Neural progenitor cell (in vitro differentiated cells): Measurements from ENCODE around the gene POP7. TPM values are rescaled to one million over a fixed set of nuclear protein-coding genes. Genes with fewer than 3 reads are reported as not detected.
"Not testable (repeated sequence)": the region's sequence is repeated elsewhere in the genome, so short reads cannot be mapped to it uniquely, and the experiment has no call there.

ENCODE experiments used
- DNase-seq: peaks from one replicate; pipeline ENCODE4 v3.0.0-alpha.2; 2016; ENCODE audit warnings: low spot score
- H2AFZ ChIP-seq: fragments of 200-600 bp; sonication (generic); replicated peaks from 2 replicates; pipeline ENCODE4 v1.6.1; 2016; ENCODE audit warnings: antibody characterized with exemption
- H3F3A ChIP-seq: fragments of 200-600 bp; sonication (generic); 2 replicates; pipeline ENCODE4 v1.6.1; 2016; ENCODE audit warnings: antibody characterized with exemption, low read depth
- H3K27ac ChIP-seq: fragments of 200-600 bp; sonication (generic); 2 replicates; pipeline ENCODE4 v1.5.1; 2016; ENCODE audit warnings: mild to moderate bottlenecking
- H3K27me3 ChIP-seq: fragments of 200-600 bp; sonication (generic); 2 replicates; pipeline ENCODE4 v1.6.1; 2016; ENCODE audit warnings: mild to moderate bottlenecking, moderate library complexity
- H3K36me3 ChIP-seq: fragments of 200-600 bp; sonication (generic); 2 replicates; pipeline ENCODE4 v1.5.1; 2016
- H3K4me1 ChIP-seq: fragments of 200-600 bp; sonication (generic); 2 replicates; pipeline ENCODE4 v1.6.1; 2016; ENCODE audit warnings: mixed run types
- H3K4me2 ChIP-seq: fragments of 200-600 bp; sonication (generic); 2 replicates; pipeline ENCODE4 v1.6.1; 2016
- H3K4me3 ChIP-seq: fragments of 200-600 bp; sonication (generic); 2 replicates; pipeline ENCODE4 v1.5.1; 2016
- H3K79me2 ChIP-seq: fragments of 200-600 bp; sonication (generic); 2 replicates; pipeline ENCODE4 v1.6.1; 2016; ENCODE audit warnings: low read depth
- H3K9ac ChIP-seq: fragments of 200-600 bp; sonication (generic); 2 replicates; pipeline ENCODE4 v1.6.1; 2016
- H3K9me3 ChIP-seq: fragments of 200-600 bp; sonication (generic); 2 replicates; pipeline ENCODE4 v1.5.1; 2016; ENCODE audit warnings: low read depth
- H4K20me1 ChIP-seq: fragments of 200-600 bp; sonication (generic); 2 replicates; pipeline ENCODE4 v1.6.1; 2016; ENCODE audit warnings: low read depth
- H3K27ac Mint-ChIP-seq: 3 replicates; pipeline ENCODE4 v1.8.0; 2021; ENCODE audit warnings: mixed read lengths
- H3K27me3 Mint-ChIP-seq: 2 replicates; pipeline ENCODE4 v1.8.0; 2022; ENCODE audit warnings: low read depth, mild to moderate bottlenecking, inconsistent platforms, moderate library complexity, mixed read lengths; ENCODE audit not compliant: insufficient read depth
- H3K36me3 Mint-ChIP-seq: 3 replicates; pipeline ENCODE4 v1.8.0; 2021; ENCODE audit warnings: mixed read lengths
- H3K4me1 Mint-ChIP-seq: 3 replicates; pipeline ENCODE4 v1.8.0; 2021; ENCODE audit warnings: mixed read lengths
- H3K4me3 Mint-ChIP-seq: 3 replicates; pipeline ENCODE4 v1.8.0; 2021; ENCODE audit warnings: mild to moderate bottlenecking, moderate library complexity, mixed read lengths
- H3K9me3 Mint-ChIP-seq: 3 replicates; pipeline ENCODE4 v1.8.0; 2020; ENCODE audit warnings: mixed read lengths
- EZH2 ChIP-seq: fragments of 200-600 bp; sonication (generic); IDR thresholded peaks from 2 replicates; pipeline ENCODE4 v1.6.1; 2017; ENCODE audit warnings: antibody characterized with exemption, mild to moderate bottlenecking, moderate library complexity
- EZH2phosphoT487 ChIP-seq: fragments of 200-600 bp; sonication (generic); IDR thresholded peaks from 2 replicates; pipeline ENCODE4 v1.6.1; 2017; ENCODE audit warnings: antibody characterized with exemption
- total RNA-seq: library from RNA; depleted of rRNA; stranded (reverse); fragments of >200 nt; gene quantifications from 2 replicates; pipeline ENCODE4 v1.2.3, GENCODE V29; 2015; ENCODE audit warnings: low replicate concordance
- TF ChIP-seq, protein P1 (sequence below): fragments of 200-600 bp; sonication (generic); IDR thresholded peaks from 2 replicates; pipeline ENCODE4 v1.5.1; 2017; ENCODE audit warnings: antibody characterized with exemption, mild to moderate bottlenecking

The POP7 gene
- total RNA-seq, 1 donor from 2014 or later: 19.4 TPM

DNA sequence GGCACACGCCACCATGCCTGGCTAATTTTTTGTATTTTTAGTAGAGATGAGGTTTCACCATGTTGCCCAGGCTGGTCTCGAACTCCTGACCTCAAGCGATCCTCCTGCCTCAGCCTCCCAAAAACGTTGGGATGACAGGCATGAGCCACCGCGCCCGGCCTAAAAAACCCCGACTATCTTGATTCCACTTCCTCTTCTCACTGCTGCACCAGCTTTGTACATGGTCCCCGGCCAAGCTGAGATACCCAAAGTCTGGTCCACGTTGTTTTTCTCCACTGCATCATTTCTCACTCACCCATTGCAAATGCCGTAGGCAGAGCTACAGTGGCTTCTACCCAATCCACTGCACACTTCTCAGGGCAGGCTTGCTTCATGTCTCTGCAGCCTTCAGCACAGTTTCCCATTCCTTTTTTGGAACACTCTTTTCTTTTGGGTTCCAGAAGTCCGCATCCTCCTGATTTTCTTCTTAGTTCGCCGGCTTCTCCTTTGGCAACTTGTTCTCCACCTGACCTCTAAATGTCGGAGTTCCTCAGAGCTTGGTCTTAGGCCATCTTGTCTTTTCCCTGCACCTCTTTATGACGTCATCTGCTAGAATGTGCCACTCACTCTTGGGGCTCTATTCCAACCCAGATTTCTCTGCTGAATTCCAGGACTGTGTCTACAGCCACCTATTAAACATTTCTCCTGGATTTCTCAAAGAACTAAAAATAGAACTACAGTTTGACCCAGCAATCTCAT is 38.4 kb upstream of the POP7 start:
- Mint-ChIP-seq H3K4me3 (peak overlapping the region; percentile 66), H3K27me3 (peaks cover 16% of the 10 kb centered on the region), H3K4me1 (no peaks in the 10 kb centered on the region), H3K36me3 (no peaks in the 10 kb centered on the region), H3K9me3 (no peaks in the 10 kb centered on the region), H3K27ac (no peak overlapping the region)
- no peak for DNase-seq
- Histone ChIP-seq H3K27me3 (peaks cover 28% of the 10 kb centered on the region), H3K4me3 (no peak overlapping the region), H3K9me3 (no peaks in the 10 kb centered on the region), H3K79me2 (no peaks in the 10 kb centered on the region), H4K20me1 (no peaks in the 10 kb centered on the region), H3K9ac (no peak overlapping the region), H3K4me1 (no peaks in the 10 kb centered on the region), H3K36me3 (no peaks in the 10 kb centered on the region), H3K4me2 (no peak overlapping the region), H3F3A (no peaks in the 10 kb centered on the region), H3K27ac (no peak overlapping the region), H2AFZ (no peak overlapping the region)
- TF ChIP-seq EZH2phosphoT487 (no peak), EZH2 (no peak)
- TF ChIP-seq, protein P1, sequence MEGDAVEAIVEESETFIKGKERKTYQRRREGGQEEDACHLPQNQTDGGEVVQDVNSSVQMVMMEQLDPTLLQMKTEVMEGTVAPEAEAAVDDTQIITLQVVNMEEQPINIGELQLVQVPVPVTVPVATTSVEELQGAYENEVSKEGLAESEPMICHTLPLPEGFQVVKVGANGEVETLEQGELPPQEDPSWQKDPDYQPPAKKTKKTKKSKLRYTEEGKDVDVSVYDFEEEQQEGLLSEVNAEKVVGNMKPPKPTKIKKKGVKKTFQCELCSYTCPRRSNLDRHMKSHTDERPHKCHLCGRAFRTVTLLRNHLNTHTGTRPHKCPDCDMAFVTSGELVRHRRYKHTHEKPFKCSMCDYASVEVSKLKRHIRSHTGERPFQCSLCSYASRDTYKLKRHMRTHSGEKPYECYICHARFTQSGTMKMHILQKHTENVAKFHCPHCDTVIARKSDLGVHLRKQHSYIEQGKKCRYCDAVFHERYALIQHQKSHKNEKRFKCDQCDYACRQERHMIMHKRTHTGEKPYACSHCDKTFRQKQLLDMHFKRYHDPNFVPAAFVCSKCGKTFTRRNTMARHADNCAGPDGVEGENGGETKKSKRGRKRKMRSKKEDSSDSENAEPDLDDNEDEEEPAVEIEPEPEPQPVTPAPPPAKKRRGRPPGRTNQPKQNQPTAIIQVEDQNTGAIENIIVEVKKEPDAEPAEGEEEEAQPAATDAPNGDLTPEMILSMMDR: no peak

DNA sequence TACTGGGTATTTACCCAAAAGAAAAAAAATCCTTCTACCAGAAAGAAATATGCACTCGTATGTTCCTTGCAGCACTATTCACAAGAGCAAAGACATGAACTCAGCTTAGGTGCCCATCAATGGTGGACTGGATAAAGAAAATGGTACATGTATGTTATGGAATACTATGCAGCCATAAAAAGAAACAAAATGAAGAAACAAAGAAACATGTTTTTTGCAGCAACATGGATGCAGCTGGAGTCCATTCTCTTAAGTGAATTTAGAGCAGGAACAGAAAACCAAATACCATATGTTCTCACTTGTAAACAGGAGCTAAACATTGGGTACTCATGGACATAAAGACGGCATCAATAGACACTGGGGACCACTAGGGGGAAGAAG is 37.9 kb upstream of the POP7 start:
- no peaks in the 10 kb centered on the region for H3K9me3 Mint-ChIP-seq
- H3K4me3 Mint-ChIP-seq: no peak overlapping the region
- Histone ChIP-seq H3K9me3 (no peaks in the 10 kb centered on the region), H3K4me2 (no peak overlapping the region), H3K36me3 (no peaks in the 10 kb centered on the region), H3F3A (no peaks in the 10 kb centered on the region), H4K20me1 (no peaks in the 10 kb centered on the region), H3K4me3 (no peak overlapping the region), H3K4me1 (no peaks in the 10 kb centered on the region), H3K27me3 (peaks cover 33% of the 10 kb centered on the region), H3K9ac (no peak overlapping the region), H3K27ac (no peak overlapping the region), H3K79me2 (no peaks in the 10 kb centered on the region), H2AFZ (no peak overlapping the region)
- TF ChIP-seq EZH2 (no peak), EZH2phosphoT487 (no peak)
- TF ChIP-seq, protein P1: no peak
- peaks cover 17% of the 10 kb centered on the region for H3K27me3 Mint-ChIP-seq
- no peak for DNase-seq
- no peak overlapping the region for H3K27ac Mint-ChIP-seq
- H3K4me1 Mint-ChIP-seq: no peaks in the 10 kb centered on the region
- H3K36me3 Mint-ChIP-seq: no peaks in the 10 kb centered on the region

DNA sequence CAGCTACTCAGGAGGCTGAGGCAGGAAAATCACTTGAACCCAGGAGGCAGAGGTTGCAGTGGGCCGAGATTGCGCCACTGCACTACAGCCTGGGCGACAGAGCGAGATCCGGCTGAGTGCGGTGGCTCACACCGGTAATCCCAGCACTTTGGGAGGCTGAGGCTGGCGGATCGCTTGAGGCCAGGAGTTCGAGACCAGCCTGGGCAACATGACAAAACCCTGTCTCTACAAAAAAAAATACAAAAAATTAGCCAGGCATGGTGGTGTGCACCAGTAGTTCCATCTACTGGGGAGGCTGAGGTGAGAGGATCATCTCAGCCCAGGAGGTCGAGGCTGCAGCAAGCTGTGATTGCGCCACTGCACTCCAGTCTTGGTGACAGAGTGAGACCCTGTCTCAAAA is 36.8 kb upstream of the POP7 start:
- not testable (repeated sequence) for H3K79me2 ChIP-seq, H3K4me2 ChIP-seq, H3K4me1 ChIP-seq, H3F3A ChIP-seq, DNase-seq, H2AFZ ChIP-seq, H3K9me3 Mint-ChIP-seq, H3K4me1 Mint-ChIP-seq, H3K4me3 Mint-ChIP-seq, H4K20me1 ChIP-seq, H3K36me3 Mint-ChIP-seq, H3K27ac ChIP-seq, H3K9me3 ChIP-seq, H3K4me3 ChIP-seq, H3K9ac ChIP-seq, H3K36me3 ChIP-seq, H3K27ac Mint-ChIP-seq
- peaks cover 33% of the 10 kb centered on the region for H3K27me3 ChIP-seq
- peaks cover 15% of the 10 kb centered on the region for H3K27me3 Mint-ChIP-seq

DNA sequence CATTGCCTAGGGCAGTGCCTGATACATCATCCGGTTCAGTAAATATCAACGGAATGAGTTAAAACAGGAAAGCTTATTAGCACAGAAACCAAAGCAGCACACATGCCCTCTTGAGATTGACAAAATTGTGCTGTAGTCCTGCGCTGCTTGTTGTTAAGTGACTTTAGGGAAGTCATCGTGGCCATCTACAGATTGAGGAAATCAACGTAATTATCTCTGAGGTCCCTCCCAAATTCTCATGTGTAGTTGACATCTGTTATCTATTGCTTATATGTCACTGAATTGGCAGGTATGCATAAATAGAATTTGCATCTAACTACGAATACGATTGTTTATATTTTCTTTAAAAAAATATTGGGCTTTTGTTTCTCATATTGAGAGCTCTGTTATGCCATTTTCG is 35.8 kb upstream of the POP7 start:
- Mint-ChIP-seq H3K36me3 (no peaks in the 10 kb centered on the region), H3K4me1 (no peaks in the 10 kb centered on the region), H3K9me3 (no peaks in the 10 kb centered on the region), H3K27me3 (peaks cover 15% of the 10 kb centered on the region), H3K27ac (no peak overlapping the region), H3K4me3 (no peak overlapping the region)
- Histone ChIP-seq H3K27me3 (peaks cover 33% of the 10 kb centered on the region), H3K4me3 (no peak overlapping the region), H3K4me1 (no peaks in the 10 kb centered on the region), H4K20me1 (peaks cover 7% of the 10 kb centered on the region), H3F3A (no peaks in the 10 kb centered on the region), H3K9ac (no peak overlapping the region), H3K27ac (no peak overlapping the region), H3K4me2 (no peak overlapping the region), H2AFZ (no peak overlapping the region), H3K36me3 (no peaks in the 10 kb centered on the region), H3K9me3 (no peaks in the 10 kb centered on the region), H3K79me2 (peaks cover 12% of the 10 kb centered on the region)
- DNase-seq: no peak
- TF ChIP-seq EZH2 (no peak), EZH2phosphoT487 (no peak)
- TF ChIP-seq, protein P1: no peak
